ENCODE results near the gene MOB3B. TPM values are rescaled to one million over a fixed set of nuclear protein-coding genes. Genes with fewer than 3 reads are reported as not detected.

The MOB3B gene
- total RNA-seq, 1 donor from 2014 or later: 1.4 TPM

- Histone ChIP-seq H3K36me3 (ENCODE audit: control insufficient read depth, insufficient read depth, low read length) (no peaks in the 10 kb centered on the region), H3K4me3 (ENCODE audit: low read depth, low read length) (no peak overlapping the region), H3K27me3 (ENCODE audit: control insufficient read depth, insufficient read depth, low read length) (no peaks in the 10 kb centered on the region)
- DNase-seq (ENCODE audit: low read depth): no peak
- no peak for TF ChIP-seq CTCF (IDR thresholded peaks at IDR 0.05; ENCODE audit: insufficient read depth, low read length, poor library complexity, severe bottlenecking)
These were observed 162.3 kb downstream of the MOB3B start for GRCh38 chr9:27367175-27367798.

- no peaks in the 10 kb centered on the region for H3K27me3 ChIP-seq (ENCODE audit: control insufficient read depth, insufficient read depth, low read length)
- H3K36me3 ChIP-seq (ENCODE audit: control insufficient read depth, insufficient read depth, low read length): no peaks in the 10 kb centered on the region
- no peak overlapping the region for H3K4me3 ChIP-seq (ENCODE audit: low read depth, low read length)
- no peak for DNase-seq (ENCODE audit: low read depth)
- no peak for TF ChIP-seq CTCF (IDR thresholded peaks at IDR 0.05; ENCODE audit: insufficient read depth, low read length, poor library complexity, severe bottlenecking)
These were observed 163.8 kb downstream of the MOB3B start for GRCh38 chr9:27365707-27366376.

- Histone ChIP-seq H3K4me3 (ENCODE audit: low read depth, low read length) (no peak overlapping the region), H3K27me3 (ENCODE audit: control insufficient read depth, insufficient read depth, low read length) (no peaks in the 10 kb centered on the region), H3K36me3 (ENCODE audit: control insufficient read depth, insufficient read depth, low read length) (no peaks in the 10 kb centered on the region)
- no peak for TF ChIP-seq CTCF (IDR thresholded peaks at IDR 0.05; ENCODE audit: insufficient read depth, low read length, poor library complexity, severe bottlenecking)
- no peak for DNase-seq (ENCODE audit: low read depth)
These were observed 167.0 kb downstream of the MOB3B start for GRCh38 chr9:27362447-27363210.

- H3K36me3 ChIP-seq (ENCODE audit: control insufficient read depth, insufficient read depth, low read length): no peaks in the 10 kb centered on the region
- H3K27me3 ChIP-seq (ENCODE audit: control insufficient read depth, insufficient read depth, low read length): no peaks in the 10 kb centered on the region
- no peak overlapping the region for H3K4me3 ChIP-seq (ENCODE audit: low read depth, low read length)
- TF ChIP-seq CTCF (IDR thresholded peaks at IDR 0.05; ENCODE audit: insufficient read depth, low read length, poor library complexity, severe bottlenecking): no peak
- no peak for DNase-seq (ENCODE audit: low read depth)
These were observed 168.1 kb downstream of the MOB3B start for GRCh38 chr9:27361492-27361891.

GRCh38 chr9:27359763-27360162, 169.9 kb downstream of the MOB3B start:
- no peak for TF ChIP-seq CTCF (IDR thresholded peaks at IDR 0.05; ENCODE audit: insufficient read depth, low read length, poor library complexity, severe bottlenecking)
- Histone ChIP-seq H3K27me3 (ENCODE audit: control insufficient read depth, insufficient read depth, low read length) (no peaks in the 10 kb centered on the region), H3K4me3 (ENCODE audit: low read depth, low read length) (no peak overlapping the region), H3K36me3 (ENCODE audit: control insufficient read depth, insufficient read depth, low read length) (no peaks in the 10 kb centered on the region)
- DNase-seq (ENCODE audit: low read depth): no peak

Measured in kidney epithelial cell (primary cell).